Naive B cell (primary cell): ENCODE results near the gene XPR1. TPM values are rescaled to one million over a fixed set of nuclear protein-coding genes. Genes with fewer than 3 reads are reported as not detected.

Experiments
- ATAC-seq, 2 donors: fragments of 150-1000 bp; cut with Tn5 transposase; 2 replicates each; pipeline ENCODE4 v1.10.0; 2021; ENCODE audit warnings: low read depth in 2 of 2, mild to moderate bottlenecking in 2 of 2, moderate library complexity in 2 of 2
- DNase-seq: peaks from one replicate; pipeline ENCODE4 v3.0.0; 2022
- H3K27ac Mint-ChIP-seq, 6 donors: one replicate each; pipeline ENCODE4 v1.8.0; 2020 to 2022; ENCODE audit warnings: mild to moderate bottlenecking in 6 of 6, mixed read lengths in 6 of 6, moderate library complexity in 5 of 6, inconsistent platforms in 2 of 6
- H3K27me3 Mint-ChIP-seq, 3 donors: one replicate each; pipeline ENCODE4 v1.8.0; 2021 to 2022; ENCODE audit warnings: mixed read lengths in 3 of 3, mild to moderate bottlenecking in 1 of 3
- H3K36me3 Mint-ChIP-seq, 2 donors: one replicate each; pipeline ENCODE4 v1.8.0; 2020 to 2022; ENCODE audit warnings: mixed read lengths in 2 of 2, inconsistent platforms in 1 of 2, mild to moderate bottlenecking in 1 of 2
- H3K4me1 Mint-ChIP-seq, 3 donors: one replicate each; pipeline ENCODE4 v1.8.0; 2020 to 2022; ENCODE audit warnings: mixed read lengths in 3 of 3, inconsistent platforms in 1 of 3, mild to moderate bottlenecking in 1 of 3, moderate library complexity in 1 of 3
- H3K4me3 Mint-ChIP-seq, 8 donors: one replicate each; pipeline ENCODE4 v1.8.0; 2020 to 2022; ENCODE audit warnings: mild to moderate bottlenecking in 8 of 8, mixed read lengths in 8 of 8, moderate library complexity in 8 of 8, inconsistent platforms in 2 of 8
- H3K9me3 Mint-ChIP-seq, 7 donors: one replicate each; pipeline ENCODE4 v1.8.0; 2020 to 2022; ENCODE audit warnings: mixed read lengths in 7 of 7, mild to moderate bottlenecking in 5 of 7, inconsistent platforms in 2 of 7, moderate library complexity in 1 of 7
- polyA plus RNA-seq, 6 donors: library from polyadenylated mRNA; unstranded; fragments of 300-500 nt; fragmentation: Illumina TruSeq; gene quantifications; one replicate each; pipeline ENCODE4 v1.2.3, GENCODE V29; 2021; ENCODE audit warnings: low read depth in 6 of 6

Gene XPR1
- polyA plus RNA-seq, 6 donors from 2014 or later, result 2.3 to 6.0 (median 4.9) TPM

DNA sequence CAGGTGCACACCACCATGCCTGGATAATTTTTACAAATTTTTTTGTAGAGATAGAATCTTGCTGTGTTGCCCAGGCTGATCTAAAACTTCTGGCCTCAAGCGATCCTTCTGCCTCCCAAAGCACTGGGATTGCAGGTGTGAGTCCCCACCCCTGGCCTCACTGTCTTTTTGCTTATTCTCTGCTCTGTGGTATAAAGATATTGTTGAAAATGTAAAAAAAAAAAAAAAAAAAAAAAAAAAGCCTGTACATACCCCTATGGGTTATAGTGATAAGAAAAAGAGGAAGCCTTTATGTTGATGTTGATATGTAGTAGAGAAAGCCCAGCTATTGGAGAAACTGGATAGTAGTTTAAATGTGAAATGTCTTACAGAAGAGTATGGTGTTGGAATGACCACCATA lies 125.8 kb downstream of the XPR1 start:
- ATAC-seq (no peak), DNase-seq (no peak)
- H3K4me1 Mint-ChIP-seq, result peaks cover 0 to 6% (median 0%) of the 10 kb centered on the region in 3 donors
- peaks cover 7 to 15% of the 10 kb centered on the region in 2 donors for H3K36me3 Mint-ChIP-seq
- H3K27me3 Mint-ChIP-seq, result no peaks in the 10 kb centered on the region
- peaks cover 0 to 16% (median 2%) of the 10 kb centered on the region in 7 donors for H3K9me3 Mint-ChIP-seq
- H3K27ac Mint-ChIP-seq, result no peak overlapping the region
- no peak overlapping the region for H3K4me3 Mint-ChIP-seq

DNA sequence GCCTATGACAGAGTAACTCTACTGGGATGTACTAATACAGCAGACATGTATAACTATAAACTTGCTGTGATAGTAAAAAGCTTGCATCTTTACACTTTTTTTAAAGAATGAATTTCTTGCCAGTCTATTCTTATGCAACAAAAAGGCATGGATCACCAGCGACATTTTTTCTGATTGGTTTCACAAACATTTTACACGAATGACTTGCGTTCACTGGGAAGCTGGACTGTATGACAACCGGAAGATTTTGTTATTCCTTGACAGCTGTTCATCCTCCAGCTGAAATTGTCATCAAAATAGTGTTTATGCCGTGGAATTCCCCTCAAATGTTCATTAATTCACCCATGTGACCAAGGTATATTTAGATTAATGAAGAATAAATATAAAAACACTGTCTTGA lies 131.0 kb downstream of the XPR1 start:
- no peaks in the 10 kb centered on the region for H3K27me3 Mint-ChIP-seq
- H3K4me1 Mint-ChIP-seq, result no peaks in the 10 kb centered on the region
- no peaks in the 10 kb centered on the region for H3K36me3 Mint-ChIP-seq
- no peak for DNase-seq
- no peak for ATAC-seq
- H3K9me3 Mint-ChIP-seq, result peaks cover 0 to 11% (median 0%) of the 10 kb centered on the region in 7 donors
- H3K4me3 Mint-ChIP-seq, result no peak overlapping the region
- H3K27ac Mint-ChIP-seq, result no peak overlapping the region

GRCh38 chr1:180765151-180765550 lies 133.3 kb downstream of the XPR1 start:
- H3K36me3 Mint-ChIP-seq, result peaks cover 0 to 8% of the 10 kb centered on the region in 2 donors
- peaks cover 5 to 10% (median 7%) of the 10 kb centered on the region in 3 donors for H3K4me1 Mint-ChIP-seq
- no peak overlapping the region for H3K27ac Mint-ChIP-seq
- no peak for ATAC-seq
- H3K27me3 Mint-ChIP-seq, result no peaks in the 10 kb centered on the region
- peaks cover 2 to 14% (median 4%) of the 10 kb centered on the region in 7 donors for H3K9me3 Mint-ChIP-seq
- no peak for DNase-seq
- no peak overlapping the region for H3K4me3 Mint-ChIP-seq

- H3K27ac Mint-ChIP-seq, result peak overlapping the region in 2 of 6 donors; percentile 28 to 92
- no peak for DNase-seq
- H3K9me3 Mint-ChIP-seq, result peaks cover 4 to 21% (median 10%) of the 10 kb centered on the region in 7 donors
- ATAC-seq, result no peak
- H3K36me3 Mint-ChIP-seq, result peaks cover 8 to 16% of the 10 kb centered on the region in 2 donors
- peaks cover 13 to 24% (median 13%) of the 10 kb centered on the region in 3 donors for H3K4me1 Mint-ChIP-seq
- H3K27me3 Mint-ChIP-seq, result no peaks in the 10 kb centered on the region
- H3K4me3 Mint-ChIP-seq, result no peak overlapping the region
These were observed 138.1 kb downstream of the XPR1 start for GRCh38 chr1:180769889-180770288.

- peaks cover 13 to 24% (median 16%) of the 10 kb centered on the region in 3 donors for H3K4me1 Mint-ChIP-seq
- ATAC-seq (no peak), DNase-seq (no peak)
- H3K36me3 Mint-ChIP-seq, result peaks cover 8 to 16% of the 10 kb centered on the region in 2 donors
- no peaks in the 10 kb centered on the region for H3K27me3 Mint-ChIP-seq
- peaks cover 4 to 21% (median 10%) of the 10 kb centered on the region in 7 donors for H3K9me3 Mint-ChIP-seq
- no peak overlapping the region for H3K27ac Mint-ChIP-seq
- no peak overlapping the region for H3K4me3 Mint-ChIP-seq
These were observed 141.5 kb downstream of the XPR1 start for GRCh38 chr1:180773210-180773865.

DNA sequence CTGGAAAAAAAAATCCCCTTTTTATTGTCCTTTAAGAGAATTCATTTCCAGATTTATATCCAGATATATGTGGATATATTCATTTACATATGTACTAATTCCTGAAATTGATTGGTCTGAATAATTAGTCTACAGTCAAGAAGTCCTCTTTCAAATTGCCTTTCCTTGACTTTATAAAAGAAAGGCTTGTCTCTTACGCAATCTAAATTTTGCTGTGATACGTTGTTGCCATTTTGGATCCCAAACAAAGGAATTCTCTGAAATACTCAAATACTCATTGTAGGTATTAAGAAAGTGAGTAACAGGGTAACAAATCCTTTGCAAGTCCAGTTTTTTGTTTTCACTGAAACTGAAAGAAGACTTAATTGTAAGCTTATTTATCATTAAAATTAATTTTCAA lies 144.0 kb downstream of the XPR1 start:
- DNase-seq (no peak), ATAC-seq (no peak)
- peaks cover 0 to 16% (median 8%) of the 10 kb centered on the region in 7 donors for H3K9me3 Mint-ChIP-seq
- H3K36me3 Mint-ChIP-seq, result peaks cover 0 to 16% of the 10 kb centered on the region in 2 donors
- H3K4me1 Mint-ChIP-seq, result peaks cover 10 to 28% (median 18%) of the 10 kb centered on the region in 3 donors
- no peak overlapping the region for H3K4me3 Mint-ChIP-seq
- no peak overlapping the region for H3K27ac Mint-ChIP-seq
- no peaks in the 10 kb centered on the region for H3K27me3 Mint-ChIP-seq

- no peak for DNase-seq
- no peak overlapping the region for H3K27ac Mint-ChIP-seq
- no peak for ATAC-seq
- H3K36me3 Mint-ChIP-seq, result peaks cover 0 to 7% of the 10 kb centered on the region in 2 donors
- peaks cover 9 to 25% (median 20%) of the 10 kb centered on the region in 3 donors for H3K4me1 Mint-ChIP-seq
- H3K9me3 Mint-ChIP-seq, result peaks cover 0 to 9% (median 4%) of the 10 kb centered on the region in 7 donors
- no peak overlapping the region for H3K4me3 Mint-ChIP-seq
- no peaks in the 10 kb centered on the region for H3K27me3 Mint-ChIP-seq
These were observed 145.4 kb downstream of the XPR1 start for GRCh38 chr1:180777072-180777689.

DNA sequence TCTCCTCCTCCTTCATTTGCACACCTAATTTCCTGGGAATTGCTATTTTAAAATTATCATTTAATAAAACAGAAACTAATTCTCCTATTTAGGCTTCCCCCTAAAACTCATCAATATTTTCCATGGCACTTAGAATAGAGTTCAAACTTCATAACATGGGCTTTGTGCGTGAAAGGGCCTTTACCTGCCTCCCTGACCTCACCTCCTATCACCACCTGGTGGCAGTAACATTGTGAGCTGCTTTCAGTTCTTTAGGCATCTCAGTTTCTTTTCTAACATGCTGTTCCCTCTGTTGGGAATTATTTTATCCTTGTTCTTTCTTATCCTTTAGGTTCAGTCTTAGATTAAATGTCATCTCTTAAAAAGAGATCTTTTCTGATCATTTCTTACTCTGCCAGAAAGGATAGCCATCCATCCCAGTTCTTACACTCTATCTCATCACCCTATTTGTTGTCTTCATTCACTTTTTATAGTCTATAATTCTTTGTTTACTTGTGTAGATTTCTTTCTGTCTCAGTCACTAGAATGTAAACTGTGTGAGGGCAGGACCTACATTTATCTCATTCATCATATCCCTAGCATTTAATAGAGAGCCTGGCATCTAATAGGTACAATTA lies 147.1 kb downstream of the XPR1 start:
- Mint-ChIP-seq H3K36me3 (no peaks in the 10 kb centered on the region), H3K27ac (peak overlapping the region in 2 of 6 donors; percentile 24 to 68), H3K9me3 (no peaks in the 10 kb centered on the region), H3K4me1 (peaks cover 12 to 21% (median 20%) of the 10 kb centered on the region in 3 donors), H3K27me3 (no peaks in the 10 kb centered on the region), H3K4me3 (no peak overlapping the region)
- ATAC-seq, result no peak
- DNase-seq, result no peak

DNA sequence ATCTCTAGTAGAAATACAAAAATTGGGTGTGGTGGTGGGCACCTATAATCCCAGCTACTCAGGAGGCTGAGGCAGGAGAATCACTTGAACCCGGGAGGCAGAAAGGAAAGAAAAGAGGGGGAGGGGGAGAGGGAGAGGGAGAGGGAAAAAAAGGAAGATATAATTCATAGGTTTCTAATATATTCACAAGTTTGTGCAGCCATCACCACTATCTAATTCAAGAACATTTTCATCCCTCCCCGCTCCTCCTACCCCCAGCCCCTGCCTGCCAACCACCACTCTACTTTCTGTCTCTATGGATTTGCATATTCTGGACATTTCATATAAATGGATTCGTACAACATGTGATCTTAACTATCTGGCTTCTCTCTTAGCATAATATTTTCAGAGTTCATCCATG lies 147.8 kb downstream of the XPR1 start:
- Mint-ChIP-seq H3K27me3 (no peaks in the 10 kb centered on the region), H3K9me3 (no peaks in the 10 kb centered on the region), H3K27ac (no peak overlapping the region), H3K36me3 (no peaks in the 10 kb centered on the region), H3K4me1 (peaks cover 12 to 21% (median 20%) of the 10 kb centered on the region in 3 donors), H3K4me3 (no peak overlapping the region)
- ATAC-seq (no peak), DNase-seq (no peak)

- H3K27ac Mint-ChIP-seq, result no peak overlapping the region
- H3K36me3 Mint-ChIP-seq, result no peaks in the 10 kb centered on the region
- H3K4me3 Mint-ChIP-seq, result no peak overlapping the region
- DNase-seq (no peak), ATAC-seq (no peak)
- H3K9me3 Mint-ChIP-seq, result no peaks in the 10 kb centered on the region
- H3K27me3 Mint-ChIP-seq, result no peaks in the 10 kb centered on the region
- peaks cover 12 to 21% (median 20%) of the 10 kb centered on the region in 3 donors for H3K4me1 Mint-ChIP-seq
These were observed 149.9 kb downstream of the XPR1 start for GRCh38 chr1:180781718-180782117.

DNA sequence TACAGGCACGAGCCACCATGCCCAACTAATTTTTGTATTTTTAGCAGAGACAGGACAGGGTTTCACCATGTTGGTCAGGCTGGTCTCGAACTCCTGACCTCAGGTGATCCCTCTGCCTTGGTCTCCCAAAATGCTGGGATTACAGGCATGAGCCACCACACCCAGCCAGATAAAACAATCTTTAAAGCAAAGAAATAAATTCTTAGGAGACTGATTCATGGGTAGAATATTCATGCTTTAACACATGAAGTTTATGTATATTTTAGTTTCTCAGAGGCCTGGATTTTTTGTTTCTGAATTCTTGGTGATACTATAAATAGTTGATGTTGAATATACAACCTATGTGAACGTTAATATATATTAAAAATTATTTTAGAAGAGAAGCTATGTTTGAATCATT lies 153.5 kb downstream of the XPR1 start:
- Mint-ChIP-seq H3K4me1 (peaks cover 4 to 6% (median 5%) of the 10 kb centered on the region in 3 donors), H3K9me3 (peaks cover 0 to 3% (median 0%) of the 10 kb centered on the region in 7 donors), H3K27me3 (no peaks in the 10 kb centered on the region), H3K36me3 (peaks cover 16 to 20% of the 10 kb centered on the region in 2 donors), H3K27ac (peak overlapping the region in 1 of 6 donors; percentile 89), H3K4me3 (no peak overlapping the region)
- ATAC-seq (no peak), DNase-seq (no peak)

GRCh38 chr1:180785887-180786286 lies 154.1 kb downstream of the XPR1 start:
- DNase-seq (no peak), ATAC-seq (no peak)
- H3K27me3 Mint-ChIP-seq, result no peaks in the 10 kb centered on the region
- peaks cover 0 to 3% (median 0%) of the 10 kb centered on the region in 7 donors for H3K9me3 Mint-ChIP-seq
- H3K4me1 Mint-ChIP-seq, result peaks cover 0 to 9% (median 7%) of the 10 kb centered on the region in 3 donors
- H3K4me3 Mint-ChIP-seq, result no peak overlapping the region
- H3K36me3 Mint-ChIP-seq, result peaks cover 16 to 20% of the 10 kb centered on the region in 2 donors
- H3K27ac Mint-ChIP-seq, result no peak overlapping the region

GRCh38 chr1:180786624-180787023 lies 154.8 kb downstream of the XPR1 start:
- ATAC-seq (no peak), DNase-seq (no peak)
- Mint-ChIP-seq H3K9me3 (peaks cover 0 to 3% (median 0%) of the 10 kb centered on the region in 7 donors), H3K27ac (peak overlapping the region in 1 of 6 donors; percentile 21), H3K36me3 (peaks cover 16 to 20% of the 10 kb centered on the region in 2 donors), H3K4me1 (peaks cover under 1 to 11% (median 10%) of the 10 kb centered on the region in 3 donors), H3K27me3 (no peaks in the 10 kb centered on the region), H3K4me3 (no peak overlapping the region)
